Measurements from ENCODE around the gene IER3. TPM values are rescaled to one million over a fixed set of nuclear protein-coding genes. Genes with fewer than 3 reads are reported as not detected.

The IER3 gene
- total and polyA plus RNA-seq, 10 donors, result 19.8 to 62.2 (median 36.0) TPM

DNA sequence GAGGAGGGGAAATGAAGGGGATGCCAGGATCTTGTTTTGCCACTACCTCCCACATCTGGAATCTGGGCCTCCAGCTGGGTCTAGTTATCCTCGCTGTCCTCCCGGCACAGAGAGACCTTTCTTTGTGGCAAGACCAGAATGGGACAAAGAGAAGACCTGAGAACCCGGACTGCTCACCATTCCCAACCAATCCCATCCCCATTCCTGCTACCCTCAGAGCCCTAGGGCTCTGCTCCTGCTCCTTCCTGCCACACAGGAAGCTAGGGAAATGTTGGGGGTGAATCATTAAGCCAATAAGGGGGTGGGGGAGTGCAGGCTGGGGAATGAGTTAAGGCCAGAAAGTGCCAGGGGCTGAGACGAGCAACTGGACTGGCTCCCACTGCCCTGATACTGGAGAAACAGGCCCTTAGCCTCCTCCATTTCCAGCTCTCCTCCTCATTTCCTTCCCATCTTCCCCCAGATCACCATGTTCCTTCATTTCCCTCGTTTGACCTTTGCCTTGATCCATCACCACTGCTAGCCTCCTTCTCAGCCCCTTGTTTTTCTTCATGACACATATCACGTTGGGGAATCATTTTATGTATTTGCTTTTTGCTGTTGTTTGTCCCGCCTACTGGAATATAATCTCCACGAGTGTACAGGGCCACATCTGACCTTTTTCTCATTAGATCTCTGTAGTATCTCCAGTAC, 4.6 kb upstream of the IER3 start:
- peaks cover 10 to 67% (median 16%) of the 10 kb centered on the region in 6 donors for H3K4me1 ChIP-seq
- H3K27ac ChIP-seq, result peak overlapping the region in 7 of 8 donors; percentile 29 to 68 (median 57)
- intact Hi-C loops (cut with DNase I; ENCODE audit: low total_unique reads), result loop anchor here (5.0 to 10.0 kb wide), 2 partner anchors 128 to 336 kb away; no protein-coding TSS in a partner anchor
- H3K27me3 ChIP-seq (replicated peaks in 1 of 7), result no peaks in the 10 kb centered on the region
- no peaks in the 10 kb centered on the region for H3K36me3 ChIP-seq
- H3K4me3 ChIP-seq, result no peak overlapping the region
- DNase-seq, result no peak
- 65 to 80% (median 75%) methylated on average over 8 of the region's 8 CpGs for WGBS, 5 donors
- TF ChIP-seq POLR2AphosphoS5 (IDR thresholded peaks at IDR 0.05), result peak in 1 of 3 donors; percentile 10
- TF ChIP-seq, protein P1, sequence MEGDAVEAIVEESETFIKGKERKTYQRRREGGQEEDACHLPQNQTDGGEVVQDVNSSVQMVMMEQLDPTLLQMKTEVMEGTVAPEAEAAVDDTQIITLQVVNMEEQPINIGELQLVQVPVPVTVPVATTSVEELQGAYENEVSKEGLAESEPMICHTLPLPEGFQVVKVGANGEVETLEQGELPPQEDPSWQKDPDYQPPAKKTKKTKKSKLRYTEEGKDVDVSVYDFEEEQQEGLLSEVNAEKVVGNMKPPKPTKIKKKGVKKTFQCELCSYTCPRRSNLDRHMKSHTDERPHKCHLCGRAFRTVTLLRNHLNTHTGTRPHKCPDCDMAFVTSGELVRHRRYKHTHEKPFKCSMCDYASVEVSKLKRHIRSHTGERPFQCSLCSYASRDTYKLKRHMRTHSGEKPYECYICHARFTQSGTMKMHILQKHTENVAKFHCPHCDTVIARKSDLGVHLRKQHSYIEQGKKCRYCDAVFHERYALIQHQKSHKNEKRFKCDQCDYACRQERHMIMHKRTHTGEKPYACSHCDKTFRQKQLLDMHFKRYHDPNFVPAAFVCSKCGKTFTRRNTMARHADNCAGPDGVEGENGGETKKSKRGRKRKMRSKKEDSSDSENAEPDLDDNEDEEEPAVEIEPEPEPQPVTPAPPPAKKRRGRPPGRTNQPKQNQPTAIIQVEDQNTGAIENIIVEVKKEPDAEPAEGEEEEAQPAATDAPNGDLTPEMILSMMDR (IDR thresholded peaks at IDR 0.05 in 8 of 11, conservative IDR thresholded peaks at IDR 0.05 in 3 of 11), result no peak
- no peaks in the 10 kb centered on the region for H3K9me3 ChIP-seq

- intact Hi-C loops (cut with DNase I; ENCODE audit: low total_unique reads), result loop anchor here (5.0 to 10.0 kb wide), 2 partner anchors 129 to 337 kb away; no protein-coding TSS in a partner anchor
- Histone ChIP-seq H3K4me3 (no peak overlapping the region), H3K27me3 (replicated peaks in 1 of 7) (no peaks in the 10 kb centered on the region), H3K36me3 (no peaks in the 10 kb centered on the region), H3K9me3 (no peaks in the 10 kb centered on the region), H3K4me1 (peaks cover 14 to 75% (median 24%) of the 10 kb centered on the region in 6 donors), H3K27ac (peak overlapping the region in 7 of 8 donors; percentile 29 to 68 (median 57))
- no peak for DNase-seq
- 82 to 89% (median 84%) methylated on average over 6 of the region's 6 CpGs for WGBS, 5 donors
- TF ChIP-seq POLR2A (IDR thresholded peaks at IDR 0.05) (no peak), POLR2AphosphoS5 (IDR thresholded peaks at IDR 0.05) (no peak)
- TF ChIP-seq, protein P1 (IDR thresholded peaks at IDR 0.05 in 8 of 11, conservative IDR thresholded peaks at IDR 0.05 in 3 of 11), result no peak
These were observed 3.8 kb upstream of the IER3 start for GRCh38 chr6:30747902-30748769.

- Histone ChIP-seq H3K4me3 (no peak overlapping the region), H3K36me3 (no peaks in the 10 kb centered on the region), H3K4me1 (peaks cover 8 to 76% (median 26%) of the 10 kb centered on the region in 6 donors), H3K27ac (peak overlapping the region in 7 of 8 donors; percentile 11 to 68 (median 51)), H3K9me3 (no peaks in the 10 kb centered on the region), H3K27me3 (replicated peaks in 1 of 7) (no peaks in the 10 kb centered on the region)
- DNase-seq, result no peak
- 67 to 77% (median 75%) methylated on average over 1 of the region's 1 CpG for WGBS, 5 donors
- TF ChIP-seq, protein P1 (IDR thresholded peaks at IDR 0.05 in 8 of 11, conservative IDR thresholded peaks at IDR 0.05 in 3 of 11), result no peak
- TF ChIP-seq POLR2A (IDR thresholded peaks at IDR 0.05) (no peak), POLR2AphosphoS5 (IDR thresholded peaks at IDR 0.05) (no peak)
- intact Hi-C loops (cut with DNase I; ENCODE audit: low total_unique reads), result loop anchor here (5.0 to 10.0 kb wide), 2 partner anchors 130 to 338 kb away; no protein-coding TSS in a partner anchor
These were observed 2.9 kb upstream of the IER3 start for GRCh38 chr6:30747300-30747687.

All from spleen (tissue), 11 donors.